NK-92 treated with Interleukin-12 subunit alpha and Interleukin-12 subunit beta, amount 100 ng/mL, for 24 hours (cell line): ENCODE data around the gene MPIG6B.

ENCODE experiments used
- DNase-seq: peaks from one replicate; lab custom pipeline; 2025; lab: John Stamatoyannopoulos, UW

MPIG6B gene, protein sequence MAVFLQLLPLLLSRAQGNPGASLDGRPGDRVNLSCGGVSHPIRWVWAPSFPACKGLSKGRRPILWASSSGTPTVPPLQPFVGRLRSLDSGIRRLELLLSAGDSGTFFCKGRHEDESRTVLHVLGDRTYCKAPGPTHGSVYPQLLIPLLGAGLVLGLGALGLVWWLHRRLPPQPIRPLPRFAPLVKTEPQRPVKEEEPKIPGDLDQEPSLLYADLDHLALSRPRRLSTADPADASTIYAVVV

DNA sequence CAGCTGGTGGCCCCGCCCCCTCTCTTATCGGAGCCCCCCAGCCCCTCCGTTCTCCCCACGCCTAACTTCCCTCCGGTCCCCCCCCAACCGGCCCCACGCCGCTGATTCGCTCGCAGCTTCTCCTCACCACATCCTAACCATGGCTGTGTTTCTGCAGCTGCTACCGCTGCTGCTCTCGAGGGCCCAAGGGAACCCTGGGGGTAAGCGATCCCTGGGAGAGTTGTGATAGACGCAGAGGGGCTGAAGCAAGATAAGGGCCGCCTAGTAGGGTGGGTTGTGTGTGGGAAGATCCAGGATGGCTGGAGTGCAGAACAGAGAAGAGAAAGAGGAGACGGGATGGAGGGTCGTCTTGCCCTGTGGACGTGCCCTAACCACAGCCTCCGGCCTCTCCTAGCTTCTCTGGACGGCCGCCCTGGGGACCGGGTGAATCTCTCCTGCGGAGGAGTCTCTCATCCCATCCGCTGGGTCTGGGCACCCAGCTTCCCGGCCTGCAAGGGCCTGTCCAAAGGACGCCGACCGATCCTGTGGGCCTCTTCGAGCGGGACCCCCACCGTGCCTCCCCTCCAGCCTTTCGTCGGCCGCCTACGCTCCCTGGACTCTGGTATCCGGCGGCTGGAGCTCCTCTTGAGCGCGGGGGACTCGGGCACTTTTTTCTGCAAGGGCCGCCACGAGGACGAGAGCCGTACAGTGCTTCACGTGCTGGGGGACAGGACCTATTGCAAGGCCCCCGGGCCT lies at the start of gene MPIG6B:
MPIG6B (plus strand) TSS at position 129 of the 735 bp plus-strand sequence; CDS start at position 140, 11 bp downstream.
- DNase-seq = no peak

DNA sequence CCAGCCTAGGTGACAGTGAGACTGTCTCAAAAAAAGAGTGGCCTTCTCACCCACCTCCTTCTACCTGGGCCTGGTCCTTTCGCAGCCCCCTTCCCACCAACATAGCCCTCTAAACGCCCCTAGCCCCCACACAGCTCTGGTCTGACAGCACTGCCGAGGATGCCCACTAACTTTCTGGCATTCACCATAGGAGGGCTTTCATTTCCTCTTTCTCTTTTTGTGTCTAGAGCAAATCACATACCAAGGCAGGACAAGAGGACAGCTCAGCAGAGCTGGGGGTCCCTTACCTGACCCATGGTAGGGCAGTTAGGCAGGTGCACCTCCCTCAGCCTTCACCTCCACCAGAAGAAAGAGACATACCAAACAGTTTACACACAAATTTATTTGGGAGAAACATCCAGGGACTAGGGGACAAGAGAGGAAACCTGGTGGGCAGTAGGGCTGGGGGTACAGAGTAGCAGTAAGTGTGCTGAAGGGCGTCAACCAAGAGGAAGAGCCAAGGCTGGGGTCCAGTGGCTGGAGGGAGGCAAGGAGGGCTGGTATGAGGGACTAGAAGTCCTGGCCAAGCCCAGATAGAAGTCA lies 46.8 kb upstream of the MPIG6B start:
- DNase-seq = no peak

DNA sequence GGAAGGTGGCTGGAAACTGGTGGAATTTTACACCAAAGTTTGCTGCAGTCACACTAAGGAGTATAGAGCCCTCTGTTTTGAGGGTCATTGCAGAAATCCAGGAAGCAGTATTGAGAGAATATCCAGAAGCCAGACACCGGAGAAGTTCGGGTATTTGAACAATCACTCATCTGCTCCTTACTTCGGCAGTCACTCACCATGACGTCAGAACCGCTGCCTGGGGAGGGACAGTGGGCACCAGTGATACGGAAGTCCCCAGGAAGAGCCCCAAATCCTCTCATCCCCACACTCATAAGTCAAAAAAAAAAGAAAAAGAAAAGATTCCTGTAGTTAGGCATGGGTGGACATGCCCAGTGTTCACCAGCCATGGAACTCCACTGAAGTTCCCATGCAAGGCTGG lies 46.3 kb upstream of the MPIG6B start:
- DNase-seq = no peak

DNA sequence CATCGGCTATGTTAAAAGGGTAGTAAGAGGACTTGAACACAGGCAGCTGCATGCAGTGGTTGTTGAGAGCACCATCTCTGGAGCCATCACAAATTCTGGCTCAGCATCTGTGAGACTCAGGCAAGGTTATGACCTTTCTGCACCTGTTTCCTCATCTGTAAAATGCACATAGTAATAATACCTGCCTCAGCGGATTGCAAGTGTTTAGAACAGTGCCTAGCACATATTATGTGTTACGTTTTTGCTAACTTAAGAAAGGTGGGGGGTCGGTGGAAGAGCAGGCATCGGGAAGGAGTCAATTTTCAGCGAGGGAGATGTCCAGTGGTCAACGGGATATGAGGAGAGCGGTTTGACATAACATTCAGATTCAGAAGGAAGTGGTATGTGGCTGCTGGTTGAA lies 45.2 kb upstream of the MPIG6B start:
- no peak for DNase-seq

DNA sequence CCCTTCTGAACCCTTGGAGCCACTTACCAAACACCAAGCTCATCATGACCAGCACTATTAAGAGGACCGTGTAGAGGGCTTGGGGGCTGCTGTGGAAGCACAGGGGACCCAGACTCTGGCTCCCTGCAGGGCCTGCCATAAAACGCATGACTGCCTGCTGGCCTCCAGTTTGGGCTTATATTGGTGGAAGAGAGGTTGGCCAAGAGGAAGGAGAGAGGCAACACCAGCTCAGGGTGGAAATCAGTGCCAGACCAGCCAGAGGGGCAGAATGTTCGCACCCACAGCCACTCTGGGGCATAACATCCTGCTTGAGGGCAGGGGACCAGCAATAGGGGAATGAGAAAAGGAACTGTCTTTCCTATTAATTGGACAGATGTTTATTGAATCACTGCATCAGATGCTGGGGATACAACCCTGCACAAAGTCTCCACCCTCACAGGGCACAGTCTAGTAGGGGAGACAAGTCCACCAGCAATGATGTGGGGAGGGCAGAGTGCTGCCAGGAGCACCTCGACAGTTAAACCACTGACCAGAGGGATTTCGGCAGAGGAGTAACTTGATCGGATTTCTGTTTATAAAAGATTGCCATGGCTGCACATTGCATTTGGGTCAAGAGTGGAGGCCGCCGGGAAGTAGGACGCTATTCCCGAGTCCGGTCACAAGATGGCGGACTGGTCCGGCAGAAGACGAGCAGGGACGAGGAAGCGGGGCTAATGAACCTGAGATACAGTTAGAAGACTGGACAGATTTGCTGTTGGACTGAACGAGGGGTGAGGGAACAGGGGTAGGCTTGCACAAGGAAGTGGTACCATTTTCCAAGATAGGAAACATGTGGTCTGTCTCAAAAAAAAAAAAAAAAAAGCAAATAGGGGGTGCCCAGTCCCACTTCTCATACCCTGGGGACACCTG lies 42.7 kb upstream of the MPIG6B start, which contains the start of gene LY6G5C:
LY6G5C (minus strand) TSS at position 842 of the 909 bp plus-strand sequence; CDS start at position 148, 694 bp downstream.
- DNase-seq = no peak

DNA sequence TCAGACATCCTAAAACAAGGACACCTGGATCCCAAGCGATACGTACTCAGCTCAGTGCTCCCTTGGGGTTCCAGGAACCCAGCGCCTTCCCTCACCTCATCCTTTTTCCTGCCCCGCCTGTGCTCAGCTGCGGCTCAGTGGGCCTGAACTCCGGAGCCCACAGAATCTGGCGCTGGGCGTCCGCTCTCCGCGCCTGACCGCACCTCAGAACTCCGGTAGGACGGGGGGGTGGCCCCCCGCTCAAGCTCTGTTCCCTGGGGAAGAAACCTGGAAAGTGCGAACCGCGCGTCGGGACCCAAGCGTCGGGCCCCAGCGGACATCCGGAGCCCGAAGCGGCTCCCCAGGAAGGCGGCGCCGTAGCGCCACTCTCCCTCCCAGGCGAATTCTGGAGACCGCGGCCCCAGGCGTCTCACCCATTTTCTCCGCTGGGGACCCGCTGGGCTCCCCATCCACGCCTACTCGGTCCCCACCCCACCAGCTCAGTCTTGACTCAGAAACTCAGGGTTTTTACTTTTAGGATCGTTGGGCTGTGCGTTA lies 42.0 kb upstream of the MPIG6B start:
- DNase-seq = no peak

DNA sequence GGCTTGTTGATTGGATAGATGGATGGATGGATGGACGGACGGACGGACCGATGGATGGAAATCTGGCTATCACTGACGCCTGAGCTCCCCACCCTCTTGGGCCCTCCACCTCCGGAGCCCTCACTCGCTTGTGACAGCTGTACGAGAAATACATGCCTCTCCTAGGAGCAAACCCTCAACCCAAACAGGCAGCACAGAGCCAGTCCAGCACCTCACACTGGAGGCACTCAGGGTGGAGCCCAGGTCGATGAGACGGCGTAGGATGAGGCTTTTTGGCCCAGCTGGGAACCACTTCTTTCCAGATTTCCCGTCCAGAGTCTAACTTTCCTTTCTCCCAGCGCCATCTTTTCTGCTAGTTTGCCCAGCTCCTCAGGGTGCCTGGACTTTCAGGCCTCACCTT lies 39.6 kb upstream of the MPIG6B start:
- DNase-seq = no peak

DNA sequence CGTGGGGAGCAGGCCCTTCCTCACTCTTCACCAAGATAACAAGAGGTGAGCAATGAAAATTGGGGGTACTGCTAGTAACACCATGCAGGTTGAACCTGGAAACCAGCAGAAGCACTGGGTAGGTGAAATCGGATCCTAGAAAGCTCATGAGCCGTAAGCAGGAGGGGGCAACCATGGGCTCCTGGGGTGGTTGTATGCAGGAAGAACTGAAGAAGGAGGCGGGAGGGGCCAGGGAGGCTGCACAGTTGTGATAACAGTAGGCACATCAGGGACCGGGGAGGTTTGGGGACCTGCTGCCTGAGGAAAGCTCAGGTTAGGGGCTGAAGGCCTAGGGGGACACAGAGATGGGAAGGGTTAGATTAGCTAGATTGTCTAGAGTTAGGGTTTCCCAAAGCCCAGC lies 36.7 kb upstream of the MPIG6B start:
- DNase-seq = no peak

DNA sequence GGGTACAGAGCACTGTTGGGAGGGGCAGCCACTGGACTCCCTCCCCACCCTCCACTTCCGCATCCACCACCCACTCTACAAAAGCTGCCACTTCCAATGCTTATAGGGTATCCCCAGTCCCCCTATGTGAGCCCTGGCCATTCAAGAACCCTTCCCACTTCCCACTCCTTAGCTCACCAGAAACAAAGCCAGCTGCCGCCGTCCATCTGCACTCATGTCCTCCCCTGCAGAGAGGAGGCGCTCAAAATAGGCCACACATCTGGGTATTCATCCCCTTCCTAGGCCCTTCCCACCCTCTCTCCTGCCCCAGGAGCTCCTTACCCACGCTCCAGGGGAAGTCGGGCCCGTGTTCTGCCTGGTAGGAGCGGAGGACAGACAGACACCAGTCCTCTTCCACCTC lies 35.9 kb upstream of the MPIG6B start:
- DNase-seq = no peak

DNA sequence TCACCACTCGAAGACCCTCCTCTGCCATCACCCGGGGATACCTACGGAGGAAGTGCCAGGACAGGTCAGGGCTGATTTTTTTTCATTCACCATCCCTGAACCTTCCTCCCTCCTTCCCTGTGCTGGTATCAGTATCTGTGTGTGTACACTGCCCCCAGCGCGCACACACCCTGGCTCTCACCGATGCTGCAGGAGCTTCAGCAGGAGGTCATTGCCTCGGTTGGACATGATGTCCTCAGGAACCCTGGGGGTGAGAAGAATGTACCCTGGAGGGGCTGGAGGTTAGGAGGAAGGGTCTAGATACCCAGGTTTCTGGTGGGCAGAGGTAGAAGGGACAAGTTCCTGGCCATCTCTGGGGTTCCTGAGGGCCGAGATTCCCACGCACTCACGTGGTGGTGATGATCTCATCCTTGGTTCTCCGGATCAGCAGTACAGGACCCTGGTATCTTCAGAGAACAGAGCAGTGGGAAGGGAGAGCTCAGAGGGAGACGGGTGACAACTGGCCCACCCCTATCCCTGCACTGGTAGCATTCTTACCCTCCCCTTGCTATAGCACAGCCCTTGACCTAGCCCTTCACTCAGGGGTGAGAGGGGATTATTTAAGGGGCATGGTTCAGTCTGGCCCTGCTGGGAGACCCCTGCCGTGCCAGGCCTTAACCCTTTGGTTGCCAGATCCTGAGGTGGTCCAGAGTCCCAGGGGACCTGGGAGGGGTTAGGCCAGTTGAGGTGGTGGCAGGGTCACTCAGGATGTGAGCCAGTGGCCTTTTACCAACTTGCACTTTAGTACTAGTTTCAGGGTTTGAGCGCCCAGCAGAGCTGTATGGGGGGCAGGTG lies 35.1 kb upstream of the MPIG6B start:
- no peak for DNase-seq

DNA sequence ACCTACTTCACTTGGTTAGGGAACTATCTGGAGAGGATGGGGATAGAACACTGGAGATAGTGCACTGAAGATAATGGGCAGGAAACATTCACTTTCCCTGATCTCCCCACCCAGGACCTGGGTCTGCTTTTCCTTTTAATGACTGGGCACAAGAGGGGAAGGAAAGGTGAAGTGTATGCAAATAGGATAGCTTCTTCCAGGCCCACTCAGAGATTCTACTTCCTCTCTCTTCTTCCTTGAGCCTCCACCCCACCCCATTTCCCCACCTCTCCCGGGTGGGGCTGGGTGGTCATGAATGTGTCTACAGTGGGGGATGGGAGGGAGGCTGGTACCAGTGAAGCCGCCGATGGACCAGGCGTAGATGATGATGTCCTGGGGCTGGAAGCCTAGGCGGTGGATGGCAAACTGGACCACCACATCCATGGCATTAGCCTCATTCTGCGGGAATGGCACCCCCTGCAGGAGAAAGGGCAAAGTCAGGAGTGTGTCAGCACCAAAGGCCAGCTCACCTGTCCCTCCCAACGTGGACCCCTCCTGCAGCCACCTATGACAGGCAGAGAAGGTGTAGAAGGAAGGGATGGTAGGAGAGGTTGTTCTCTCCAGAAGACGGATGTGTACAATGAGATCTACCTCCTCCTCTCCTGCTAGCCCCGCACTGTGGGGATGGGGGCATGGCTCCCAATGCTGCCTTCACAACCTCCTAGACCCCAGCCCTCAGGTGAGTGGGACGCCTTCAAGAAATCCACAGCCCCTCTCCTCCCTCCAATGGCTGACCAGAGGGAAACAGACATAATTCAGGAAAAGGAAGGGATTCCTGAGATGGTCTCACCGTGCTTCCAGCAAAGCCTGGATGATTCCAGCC lies 33.7 kb upstream of the MPIG6B start:
- no peak for DNase-seq

DNA sequence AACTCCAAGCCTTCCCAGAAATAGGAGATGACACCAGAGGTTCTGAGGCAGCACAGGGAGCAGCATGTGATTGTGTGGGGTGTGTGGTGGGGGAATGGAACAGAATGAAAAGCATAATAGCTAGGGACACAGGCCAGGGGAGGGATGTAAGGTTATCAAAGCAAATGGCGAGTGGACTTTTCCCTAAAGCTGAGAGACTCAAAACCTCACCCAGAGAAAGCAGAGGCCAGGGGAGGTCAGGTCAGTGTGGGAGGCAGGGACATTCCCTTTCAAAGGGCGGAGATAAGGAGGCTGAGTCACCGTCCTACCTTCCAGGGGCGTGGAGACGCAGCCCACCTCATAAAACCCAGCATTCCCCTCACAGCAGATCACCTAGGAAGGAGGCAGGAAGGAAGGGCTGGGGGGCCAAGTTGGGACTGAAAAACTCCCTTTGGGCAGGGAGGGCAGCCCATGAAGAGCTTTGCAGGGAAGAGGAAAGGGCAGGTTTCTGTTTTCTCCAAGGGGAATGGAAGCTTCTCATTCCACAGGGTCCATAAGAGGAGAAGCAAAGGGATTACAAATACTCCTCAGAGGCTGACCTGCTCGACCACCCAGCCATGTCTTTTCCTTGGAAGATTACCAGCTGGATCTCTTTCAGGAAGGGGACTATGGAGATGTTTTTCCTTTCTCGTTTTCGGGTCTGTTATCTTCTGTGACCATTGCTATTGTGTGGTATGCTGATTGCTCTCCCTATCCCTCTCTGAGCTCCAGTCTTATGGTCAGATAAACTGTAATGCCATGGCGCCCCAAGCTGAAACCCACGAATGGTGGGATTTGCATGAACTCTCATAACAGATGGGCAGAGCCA lies 32.7 kb upstream of the MPIG6B start:
- no peak for DNase-seq

DNA sequence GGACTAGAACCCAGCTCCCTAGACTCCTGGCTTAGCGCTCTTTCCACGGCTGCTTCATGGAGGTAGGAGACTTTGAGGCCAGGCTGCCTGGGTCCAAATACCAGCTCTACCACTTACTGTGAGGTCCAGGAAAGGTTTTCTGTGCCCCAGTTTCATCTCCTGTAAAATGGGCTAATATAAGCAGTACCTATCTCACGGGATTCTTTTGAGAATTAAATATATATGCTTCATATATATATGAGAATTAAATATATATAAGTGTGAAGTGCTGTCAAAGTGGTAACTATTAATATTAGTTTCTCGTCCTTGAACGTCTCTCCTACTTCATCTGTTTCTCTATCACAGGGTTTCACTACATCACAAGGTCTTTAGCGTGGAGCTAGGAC lies 32.1 kb upstream of the MPIG6B start:
- no peak for DNase-seq

DNA sequence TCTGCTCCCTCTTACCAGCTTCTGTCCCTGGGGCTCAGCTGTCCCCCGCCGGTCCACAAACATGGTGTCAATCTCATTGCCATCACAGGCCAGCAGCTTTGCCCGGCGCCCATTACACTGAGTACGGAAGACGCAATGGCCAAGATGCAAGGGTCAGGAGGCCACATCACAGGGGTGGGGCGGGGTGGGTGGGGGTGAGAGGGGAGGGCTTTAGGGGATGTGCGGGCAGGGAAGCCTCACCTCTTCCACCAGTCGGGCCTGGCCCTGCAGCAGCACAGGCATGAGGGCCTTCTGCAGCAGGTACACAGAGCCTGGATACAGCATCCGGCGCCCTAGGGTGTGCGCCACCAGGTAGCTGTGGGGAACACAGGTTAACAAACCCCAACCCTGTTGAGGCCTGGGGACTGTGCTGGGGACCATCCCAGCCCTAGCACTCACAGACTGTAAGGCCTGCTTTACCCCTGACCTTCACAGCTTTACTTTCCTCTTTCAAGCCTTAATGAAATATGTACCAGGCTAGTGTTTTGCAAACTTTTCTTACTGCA lies 31.5 kb upstream of the MPIG6B start:
- no peak for DNase-seq

DNA sequence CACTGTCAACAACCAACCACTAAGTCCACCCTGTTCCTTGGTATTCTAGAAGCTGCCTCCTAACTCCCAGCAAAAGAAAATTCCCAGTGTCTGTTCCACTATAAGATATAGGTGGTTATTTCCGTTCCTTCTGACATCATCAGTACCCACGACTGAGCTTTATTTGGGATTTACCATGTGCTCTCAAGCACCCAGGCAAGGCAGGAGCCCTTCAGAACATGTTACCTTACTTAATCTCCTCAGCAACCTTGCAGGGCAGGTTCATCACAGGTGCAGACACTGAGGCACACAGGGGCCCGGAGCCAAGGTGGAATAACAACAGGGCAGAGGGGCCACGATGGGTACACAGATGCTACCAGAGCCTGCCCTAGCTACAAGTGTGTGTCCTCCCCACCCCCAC lies 30.8 kb upstream of the MPIG6B start:
- DNase-seq = no peak

DNA sequence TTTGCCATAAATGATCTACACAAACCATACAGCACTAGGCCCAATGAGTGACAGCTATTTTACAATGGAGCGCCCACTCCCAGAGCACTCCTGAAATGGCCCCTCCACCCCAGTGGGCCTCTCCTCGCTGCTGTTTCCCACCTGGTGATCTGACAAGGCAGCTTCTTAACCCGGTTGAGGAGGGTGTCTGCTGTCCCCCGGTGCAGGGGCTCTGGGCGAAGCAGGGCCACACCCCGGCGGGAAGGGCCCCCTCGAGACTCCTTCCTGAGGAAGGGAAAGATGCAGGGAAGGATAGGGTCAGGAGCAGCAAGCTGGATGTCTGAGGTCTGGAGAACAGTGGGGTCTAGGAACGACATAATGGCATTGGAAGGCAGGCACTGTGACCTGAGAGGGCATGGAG lies 30.3 kb upstream of the MPIG6B start:
- no peak for DNase-seq

DNA sequence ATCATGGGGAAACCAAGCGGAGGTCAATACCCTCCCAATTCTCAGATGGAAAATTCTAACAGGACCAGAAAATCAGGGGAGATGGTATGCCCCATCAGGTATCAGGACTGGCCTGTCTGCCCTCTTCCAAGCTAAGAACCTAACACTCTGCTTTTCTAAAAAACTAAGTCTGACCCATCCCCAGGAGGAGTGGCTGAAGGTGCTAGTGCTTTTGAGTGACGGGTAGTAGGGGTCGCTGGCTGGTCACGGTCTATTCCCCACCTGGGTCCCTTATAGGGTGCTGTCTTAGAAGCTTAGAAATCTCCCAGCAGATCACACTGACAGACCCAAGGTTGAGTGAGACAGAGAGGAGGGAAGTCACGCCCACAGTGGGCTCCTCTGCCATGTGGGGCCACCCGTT lies 29.6 kb upstream of the MPIG6B start:
- no peak for DNase-seq

DNA sequence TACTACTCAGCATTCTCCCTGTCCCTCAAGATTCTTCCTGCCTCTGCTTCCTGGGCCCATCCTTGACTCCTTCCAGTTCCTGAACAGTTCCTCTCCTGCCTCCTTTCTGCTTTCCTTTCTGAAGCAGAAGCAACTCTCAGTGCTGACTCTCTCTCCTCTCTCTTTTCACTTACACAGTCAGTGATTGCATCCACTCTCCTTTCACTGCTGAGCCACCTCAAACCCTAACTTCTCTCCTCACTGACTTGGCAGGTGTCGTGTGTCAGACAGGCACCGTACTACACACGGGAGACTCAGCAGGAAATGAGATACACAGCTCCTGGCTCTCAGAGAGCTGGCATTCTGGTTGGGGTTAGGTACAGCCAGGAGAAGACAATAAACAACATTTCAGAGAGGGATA lies 25.6 kb upstream of the MPIG6B start:
- DNase-seq = no peak
